OCI-LY7 (cell line): ENCODE measurements around the gene OMA1.

ENCODE experiments used
- EZH2phosphoT487 ChIP-seq: fragments of 200-600 bp; sonication (generic); IDR thresholded peaks from 2 replicates; pipeline ENCODE4 v1.6.1; 2018; ENCODE audit warnings: low read depth, borderline replicate concordance, mild to moderate bottlenecking, mixed run types, antibody characterized with exemption, low read length, moderate library complexity, mixed read lengths
- TF ChIP-seq, protein P1 (sequence below): fragments of 200-600 bp; sonication (generic); conservative IDR thresholded peaks from 2 replicates; pipeline ENCODE4 v1.5.1; 2014; ENCODE audit warnings: mild to moderate bottlenecking, antibody characterized with exemption, low read length, moderate library complexity, mixed read lengths

DNA sequence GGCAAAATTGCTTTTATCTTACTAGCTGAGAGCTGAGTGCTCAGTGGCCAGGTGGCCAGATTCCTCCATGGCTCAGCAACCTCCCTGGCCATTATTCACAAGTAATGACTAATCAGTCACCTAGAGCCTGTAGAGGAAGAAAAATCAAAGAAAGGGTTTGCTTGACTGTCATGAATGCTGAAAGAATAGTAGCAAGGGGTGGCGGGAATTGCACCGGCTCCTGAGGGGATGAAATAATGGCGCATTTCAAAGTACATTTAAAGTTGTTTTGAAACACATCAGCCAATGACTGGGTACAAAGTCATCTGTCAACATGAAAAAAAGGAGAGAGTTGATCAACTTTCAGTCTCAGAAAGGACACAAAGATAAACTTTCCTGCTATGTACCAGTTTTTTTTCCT lies 99.5 kb downstream of the OMA1 start:
- TF ChIP-seq, protein P1, sequence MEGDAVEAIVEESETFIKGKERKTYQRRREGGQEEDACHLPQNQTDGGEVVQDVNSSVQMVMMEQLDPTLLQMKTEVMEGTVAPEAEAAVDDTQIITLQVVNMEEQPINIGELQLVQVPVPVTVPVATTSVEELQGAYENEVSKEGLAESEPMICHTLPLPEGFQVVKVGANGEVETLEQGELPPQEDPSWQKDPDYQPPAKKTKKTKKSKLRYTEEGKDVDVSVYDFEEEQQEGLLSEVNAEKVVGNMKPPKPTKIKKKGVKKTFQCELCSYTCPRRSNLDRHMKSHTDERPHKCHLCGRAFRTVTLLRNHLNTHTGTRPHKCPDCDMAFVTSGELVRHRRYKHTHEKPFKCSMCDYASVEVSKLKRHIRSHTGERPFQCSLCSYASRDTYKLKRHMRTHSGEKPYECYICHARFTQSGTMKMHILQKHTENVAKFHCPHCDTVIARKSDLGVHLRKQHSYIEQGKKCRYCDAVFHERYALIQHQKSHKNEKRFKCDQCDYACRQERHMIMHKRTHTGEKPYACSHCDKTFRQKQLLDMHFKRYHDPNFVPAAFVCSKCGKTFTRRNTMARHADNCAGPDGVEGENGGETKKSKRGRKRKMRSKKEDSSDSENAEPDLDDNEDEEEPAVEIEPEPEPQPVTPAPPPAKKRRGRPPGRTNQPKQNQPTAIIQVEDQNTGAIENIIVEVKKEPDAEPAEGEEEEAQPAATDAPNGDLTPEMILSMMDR: no peak
- no peak for TF ChIP-seq EZH2phosphoT487
